Measurements from ENCODE around the gene ZMYM1. TPM values are rescaled to one million over a fixed set of nuclear protein-coding genes. Genes with fewer than 3 reads are reported as not detected.

Gene ZMYM1
- total RNA-seq: 10 to 100 TPM in 2 of 3 donors, 1 to 10 TPM in 1; 9.8 to 25.6 (median 12.1) TPM

DNA sequence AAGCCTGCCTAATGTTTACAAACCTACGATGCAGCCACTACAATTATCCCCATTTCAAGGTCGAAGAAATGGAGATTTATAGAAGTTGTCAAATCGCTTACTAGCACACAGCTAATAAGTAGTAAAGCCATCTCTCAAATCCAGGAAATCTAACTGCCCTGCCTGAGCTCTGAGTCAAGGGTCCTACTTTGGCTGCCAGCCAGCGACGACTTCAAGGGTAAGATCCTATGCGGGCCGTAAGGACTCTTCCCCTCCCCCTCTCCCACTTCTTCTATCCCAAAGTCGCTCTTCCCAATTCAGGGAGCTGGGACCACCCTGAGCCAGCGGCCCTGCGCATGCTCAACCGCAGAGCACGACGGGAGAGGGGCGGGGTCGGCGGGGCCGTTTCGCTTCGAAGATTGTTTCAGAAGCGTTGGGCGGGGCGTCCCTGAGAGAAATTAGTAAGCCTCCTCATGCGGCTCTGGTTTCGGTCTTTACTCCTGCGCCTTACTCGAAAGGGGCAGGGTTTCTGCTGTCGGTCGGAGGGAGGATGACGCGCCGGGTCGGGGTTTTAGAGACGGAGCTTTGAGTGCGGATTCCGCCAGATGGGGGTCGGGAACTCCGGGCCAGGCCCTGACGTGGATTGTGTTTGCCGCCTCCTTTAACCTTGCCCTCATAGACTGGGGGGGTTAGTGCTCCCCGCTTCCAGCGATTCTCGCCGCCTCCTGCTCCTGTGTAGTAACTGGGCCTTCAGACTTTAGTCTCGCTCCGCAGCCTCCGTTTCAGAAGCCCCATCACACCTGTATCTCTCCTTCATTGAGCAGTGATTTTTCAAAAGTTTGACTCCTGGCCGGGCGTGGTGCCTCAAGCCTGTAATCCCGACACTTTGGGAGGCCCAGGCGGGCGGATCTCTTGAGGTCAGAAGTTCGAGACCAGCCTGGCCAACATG is at the start of gene ZMYM1:
Gene ZMYM1 (plus strand): TSS at position 383 of the 928 bp plus-strand sequence. CDS start 14,603 bp downstream, outside the sequence.
- H3K9me3 ChIP-seq: no peaks in the 10 kb centered on the region
- peak within 1 kb of the TSS; percentile 68 to 97 (median 76) for H3K4me3 ChIP-seq
- H3K27ac ChIP-seq: peak within 1 kb of the TSS; percentile 92 to 97
- intact Hi-C loops (cut with DNase I; ENCODE audit: low total_unique reads): no loop called here
- no peaks in the 10 kb centered on the region for H3K4me1 ChIP-seq
- H3K27me3 ChIP-seq: no peaks in the 10 kb centered on the region
- DNase-seq (ENCODE audit: low spot score in 2 of 2): peak; percentile 61 to 78
- TF ChIP-seq POLR2A (IDR thresholded peaks at IDR 0.05) (no peak), POLR2AphosphoS5 (IDR thresholded peaks at IDR 0.05) (peak; percentile 24 to 69 (median 36))
- TF ChIP-seq, protein P1, sequence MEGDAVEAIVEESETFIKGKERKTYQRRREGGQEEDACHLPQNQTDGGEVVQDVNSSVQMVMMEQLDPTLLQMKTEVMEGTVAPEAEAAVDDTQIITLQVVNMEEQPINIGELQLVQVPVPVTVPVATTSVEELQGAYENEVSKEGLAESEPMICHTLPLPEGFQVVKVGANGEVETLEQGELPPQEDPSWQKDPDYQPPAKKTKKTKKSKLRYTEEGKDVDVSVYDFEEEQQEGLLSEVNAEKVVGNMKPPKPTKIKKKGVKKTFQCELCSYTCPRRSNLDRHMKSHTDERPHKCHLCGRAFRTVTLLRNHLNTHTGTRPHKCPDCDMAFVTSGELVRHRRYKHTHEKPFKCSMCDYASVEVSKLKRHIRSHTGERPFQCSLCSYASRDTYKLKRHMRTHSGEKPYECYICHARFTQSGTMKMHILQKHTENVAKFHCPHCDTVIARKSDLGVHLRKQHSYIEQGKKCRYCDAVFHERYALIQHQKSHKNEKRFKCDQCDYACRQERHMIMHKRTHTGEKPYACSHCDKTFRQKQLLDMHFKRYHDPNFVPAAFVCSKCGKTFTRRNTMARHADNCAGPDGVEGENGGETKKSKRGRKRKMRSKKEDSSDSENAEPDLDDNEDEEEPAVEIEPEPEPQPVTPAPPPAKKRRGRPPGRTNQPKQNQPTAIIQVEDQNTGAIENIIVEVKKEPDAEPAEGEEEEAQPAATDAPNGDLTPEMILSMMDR (IDR thresholded peaks at IDR 0.05): no peak
- no peaks in the 10 kb centered on the region for H3K36me3 ChIP-seq

GRCh38 chr1:35029761-35030160 is 49.4 kb upstream of the ZMYM1 start:
- Histone ChIP-seq H3K36me3 (no peaks in the 10 kb centered on the region), H3K27ac (no peak overlapping the region), H3K27me3 (no peaks in the 10 kb centered on the region), H3K9me3 (peaks cover 0 to 8% of the 10 kb centered on the region in 2 donors), H3K4me3 (peak overlapping the region in 1 of 3 donors; percentile 19), H3K4me1 (peaks cover 0 to 6% of the 10 kb centered on the region in 2 donors)
- DNase-seq (ENCODE audit: low spot score in 2 of 2): no peak
- TF ChIP-seq POLR2A (IDR thresholded peaks at IDR 0.05) (no peak), POLR2AphosphoS5 (IDR thresholded peaks at IDR 0.05) (no peak)
- TF ChIP-seq, protein P1 (IDR thresholded peaks at IDR 0.05): no peak
- intact Hi-C loops (cut with DNase I; ENCODE audit: low total_unique reads): no loop called here

DNA sequence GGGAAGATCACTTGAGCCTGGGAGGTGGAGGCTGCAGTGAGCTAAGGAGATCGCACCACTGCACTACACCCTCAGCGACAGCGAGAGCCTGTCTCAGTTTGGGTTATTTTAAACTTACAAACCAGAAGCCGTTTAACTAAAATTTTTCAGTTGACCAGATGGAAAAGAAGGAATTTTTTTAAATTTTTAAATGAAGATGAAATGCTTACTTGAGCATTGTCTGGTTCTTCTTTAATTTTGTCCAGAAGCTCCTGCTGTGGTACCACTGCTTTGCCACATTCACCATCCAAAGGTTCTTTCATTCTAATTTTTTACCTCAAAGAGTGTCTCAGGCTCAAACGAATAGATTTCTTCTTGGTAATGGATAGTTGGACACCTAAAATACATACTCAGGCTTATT is 48.8 kb upstream of the ZMYM1 start:
- Histone ChIP-seq H3K27me3 (no peaks in the 10 kb centered on the region), H3K4me1 (peaks cover 0 to 6% of the 10 kb centered on the region in 2 donors), H3K27ac (peak overlapping the region in 1 of 2 donors; percentile 92), H3K36me3 (no peaks in the 10 kb centered on the region), H3K4me3 (peak overlapping the region; percentile 67 to 74 (median 72)), H3K9me3 (peaks cover 0 to 8% of the 10 kb centered on the region in 2 donors)
- intact Hi-C loops (cut with DNase I; ENCODE audit: low total_unique reads): no loop called here
- no peak for DNase-seq (ENCODE audit: low spot score in 2 of 2)
- no peak for TF ChIP-seq POLR2A (IDR thresholded peaks at IDR 0.05)
- TF ChIP-seq, protein P1 (IDR thresholded peaks at IDR 0.05): no peak
- no peak for TF ChIP-seq POLR2AphosphoS5 (IDR thresholded peaks at IDR 0.05)

DNA sequence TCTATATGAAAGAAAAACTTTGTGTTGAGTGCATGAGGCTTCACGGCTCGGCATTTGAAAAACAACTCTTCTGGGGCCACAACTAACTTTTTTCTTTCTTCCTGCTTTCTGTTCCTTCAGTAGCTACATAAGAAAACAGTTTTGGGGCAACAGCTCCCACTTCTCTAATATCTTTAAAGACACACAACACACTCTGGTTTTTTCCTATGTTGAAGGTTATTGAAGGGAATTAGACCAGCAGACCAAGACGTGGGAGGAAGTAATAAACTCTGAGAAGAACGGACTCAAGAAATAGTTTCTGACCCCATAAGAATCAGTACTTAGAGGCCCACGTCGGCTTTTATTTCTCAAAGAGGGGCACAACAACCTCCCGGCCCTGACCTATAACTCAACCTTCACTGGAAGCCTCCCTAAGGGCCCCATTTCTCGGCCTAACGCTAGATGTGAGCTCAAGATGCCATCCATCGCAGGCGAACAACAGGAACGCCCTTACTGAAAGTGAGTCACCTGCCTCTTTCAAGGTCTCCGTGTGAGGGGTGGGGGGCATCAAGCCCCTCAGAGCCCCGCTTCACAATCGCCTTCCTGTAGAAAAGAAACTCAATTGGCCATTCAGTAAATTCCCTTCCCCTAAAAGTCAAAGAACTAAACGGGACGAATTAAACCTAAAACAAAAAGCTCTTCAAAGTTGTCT is 48.3 kb upstream of the ZMYM1 start:
- DNase-seq (ENCODE audit: low spot score in 2 of 2): no peak
- Histone ChIP-seq H3K9me3 (peaks cover 0 to 8% of the 10 kb centered on the region in 2 donors), H3K4me1 (peaks cover 0 to 6% of the 10 kb centered on the region in 2 donors), H3K4me3 (peak overlapping the region; percentile 67 to 74 (median 72)), H3K27ac (peak overlapping the region; percentile 92 to 96), H3K27me3 (no peaks in the 10 kb centered on the region), H3K36me3 (no peaks in the 10 kb centered on the region)
- TF ChIP-seq, protein P1 (IDR thresholded peaks at IDR 0.05): no peak
- TF ChIP-seq POLR2AphosphoS5 (IDR thresholded peaks at IDR 0.05) (no peak), POLR2A (IDR thresholded peaks at IDR 0.05) (no peak)
- intact Hi-C loops (cut with DNase I; ENCODE audit: low total_unique reads): no loop called here

Measured in breast epithelium (tissue), 4 donors.